Liver (tissue), 9 donors: ENCODE data around the gene DIS3L2. TPM values are rescaled to one million over a fixed set of nuclear protein-coding genes. Genes with fewer than 3 reads are reported as not detected.

ENCODE experiments used
- DNase-seq: peaks from one replicate; pipeline ENCODE4 v3.0.0-alpha.2; 2017; ENCODE audit warnings: low spot score
- H3K27ac ChIP-seq, 2 donors: one replicate each; pipeline ENCODE4 v1.7.0; 2013; ENCODE audit warnings: inconsistent platforms in 2 of 2, low read length in 2 of 2, control low read depth in 1 of 2, low read depth in 1 of 2, mild to moderate bottlenecking in 1 of 2
- H3K27me3 ChIP-seq, 4 donors: one replicate each; pipeline versions ENCODE4 v1.6.1 to v1.7.0; 2013; ENCODE audit warnings: low read length in 3 of 4, inconsistent platforms in 1 of 4, mild to moderate bottlenecking in 1 of 4, moderate library complexity in 1 of 4; ENCODE audit not compliant: control insufficient read depth in 4 of 4, insufficient read depth in 4 of 4
- H3K36me3 ChIP-seq, 4 donors: one replicate each; pipeline versions ENCODE4 v1.6.1 to v1.7.0; 2013; ENCODE audit warnings: low read length in 3 of 4, mild to moderate bottlenecking in 3 of 4, low read depth in 1 of 4, moderate library complexity in 1 of 4; ENCODE audit not compliant: control insufficient read depth in 4 of 4, insufficient read depth in 3 of 4
- H3K4me1 ChIP-seq, 4 donors: one replicate each; pipeline versions ENCODE4 v1.6.1 to v1.7.0; 2013; ENCODE audit warnings: low read length in 3 of 4, mild to moderate bottlenecking in 3 of 4, moderate library complexity in 1 of 4; ENCODE audit not compliant: control insufficient read depth in 4 of 4, insufficient read depth in 4 of 4
- H3K4me3 ChIP-seq, 3 donors: one replicate each; pipeline versions ENCODE4 v1.6.1 to v1.7.0; 2013; ENCODE audit warnings: low read length in 3 of 3, control low read depth in 1 of 3, low read depth in 1 of 3, mild to moderate bottlenecking in 1 of 3
- H3K9ac ChIP-seq, 2 donors: one replicate each; pipeline ENCODE4 v1.7.0; 2013; ENCODE audit warnings: low read length in 2 of 2, mild to moderate bottlenecking in 2 of 2, moderate library complexity in 2 of 2, control low read depth in 1 of 2, low read depth in 1 of 2
- H3K9me3 ChIP-seq, 4 donors: one replicate each; pipeline versions ENCODE4 v1.6.1 to v1.7.0; 2013; ENCODE audit warnings: low read length in 3 of 4; ENCODE audit not compliant: control insufficient read depth in 4 of 4
- EGR1 ChIP-seq, 2 donors: IDR thresholded peaks; 2 replicates each; pipeline ENCODE4 v1.6.1; 2016 to 2018; ENCODE audit warnings: antibody characterized with exemption in 2 of 2, low read depth in 2 of 2
- FOXA1 ChIP-seq: IDR thresholded peaks from 2 replicates; pipeline ENCODE4 v1.6.1; 2016; ENCODE audit warnings: antibody characterized with exemption
- FOXA2 ChIP-seq: IDR thresholded peaks from 2 replicates; pipeline ENCODE4 v1.6.1; 2016; ENCODE audit warnings: antibody characterized with exemption
- GABPA ChIP-seq, 2 donors: IDR thresholded peaks in 1 of 2; conservative IDR thresholded peaks in 1 of 2; 2 replicates each; pipeline ENCODE4 v1.6.1; 2016; ENCODE audit warnings: antibody characterized with exemption in 2 of 2, mild to moderate bottlenecking in 1 of 2, moderate library complexity in 1 of 2
- HNF4G ChIP-seq: IDR thresholded peaks from 2 replicates; pipeline ENCODE4 v1.6.1; 2016; ENCODE audit warnings: antibody characterized with exemption
- JUND ChIP-seq, 2 donors: IDR thresholded peaks; 2 replicates each; pipeline ENCODE4 v1.6.1; 2016; ENCODE audit warnings: antibody characterized with exemption in 2 of 2
- MAX ChIP-seq: IDR thresholded peaks from 2 replicates; pipeline ENCODE4 v1.6.1; 2016; ENCODE audit warnings: antibody characterized with exemption
- NR2F2 ChIP-seq: IDR thresholded peaks from 2 replicates; pipeline ENCODE4 v1.6.1; 2016; ENCODE audit warnings: antibody characterized with exemption
- RAD21 ChIP-seq, 2 donors: IDR thresholded peaks; 2 replicates each; pipeline ENCODE4 v1.6.1; 2016; ENCODE audit warnings: antibody characterized with exemption in 2 of 2, mild to moderate bottlenecking in 2 of 2
- REST ChIP-seq: IDR thresholded peaks from 2 replicates; pipeline ENCODE4 v1.6.1; 2016; ENCODE audit warnings: antibody characterized with exemption, mild to moderate bottlenecking
- RXRA ChIP-seq, 2 donors: IDR thresholded peaks; 2 replicates each; pipeline ENCODE4 v1.6.1; 2017 to 2018; ENCODE audit warnings: antibody characterized with exemption in 2 of 2, mild to moderate bottlenecking in 1 of 2
- SP1 ChIP-seq: IDR thresholded peaks from 2 replicates; pipeline ENCODE4 v1.6.1; 2018; ENCODE audit warnings: antibody characterized with exemption, mild to moderate bottlenecking
- TAF1 ChIP-seq: conservative IDR thresholded peaks from 2 replicates; pipeline ENCODE4 v1.6.1; 2016; ENCODE audit warnings: antibody characterized with exemption, mild to moderate bottlenecking
- YY1 ChIP-seq: IDR thresholded peaks from 2 replicates; pipeline ENCODE4 v1.6.1; 2016; ENCODE audit warnings: antibody characterized with exemption, mild to moderate bottlenecking
- WGBS: extraction: QIAGEN DNeasy Blood & Tissue Kit; methylation state at CpG from one replicate; pipeline ENCODE4 v1.1.7; 2013; 5-methylcytosine and 5-hydroxymethylcytosine counted together
- polyA plus RNA-seq, 2 donors: library from polyadenylated mRNA; stranded (reverse) in 1 of 2; unstranded in 1 of 2; fragments of 200-250 nt in 1 of 2; fragments of >200 nt in 1 of 2; fragmentation: Nextera tagmentation in 1 of 2; extraction: Ambion mirVana in 1 of 2; gene quantifications; one replicate each; pipeline versions ENCODE4 v1.2.1 to v1.2.3, GENCODE V29; 2013 to 2015
- total RNA-seq, 2 donors: library from RNA; depleted of rRNA; stranded (reverse); fragments of >200 nt; gene quantifications; one replicate each; pipeline ENCODE4 v1.2.3, GENCODE V29; 2014
- TF ChIP-seq, protein P1 (sequence below): IDR thresholded peaks from 2 replicates; pipeline ENCODE4 v1.6.1; 2016; ENCODE audit warnings: antibody characterized with exemption
- TF ChIP-seq, protein P2 (sequence below): IDR thresholded peaks from 2 replicates; pipeline ENCODE4 v1.6.1; 2016; ENCODE audit warnings: antibody characterized with exemption
- TF ChIP-seq, protein P3 (sequence below): fragments of 150-350 bp; IDR thresholded peaks from 2 replicates; pipeline ENCODE4 v1.5.1; 2017; ENCODE audit warnings: improper control_type of control experiment, low read depth, low read length; ENCODE audit not compliant: missing input control
- donor health status: healthy.
- donor health status: healthy.
- donor health status: healthy.
- donor health status: healthy.
- donor health status: healthy.

Gene DIS3L2
- total and polyA plus RNA-seq, 4 donors = 5.7 to 21.5 (median 8.8) TPM

- TF ChIP-seq RXRA (IDR thresholded peaks at IDR 0.05) (no peak), GABPA (IDR thresholded peaks at IDR 0.05 in 1 of 2, conservative IDR thresholded peaks at IDR 0.05 in 1 of 2) (no peak), REST (no peak), JUND (IDR thresholded peaks at IDR 0.05) (no peak), TAF1 (no peak), MAX (no peak), FOXA1 (no peak), RAD21 (IDR thresholded peaks at IDR 0.05) (no peak), HNF4G (no peak), NR2F2 (no peak), EGR1 (IDR thresholded peaks at IDR 0.05; ENCODE audit: low read depth in 2 of 2) (no peak), YY1 (no peak), FOXA2 (no peak), SP1 (no peak)
- TF ChIP-seq, protein P1, sequence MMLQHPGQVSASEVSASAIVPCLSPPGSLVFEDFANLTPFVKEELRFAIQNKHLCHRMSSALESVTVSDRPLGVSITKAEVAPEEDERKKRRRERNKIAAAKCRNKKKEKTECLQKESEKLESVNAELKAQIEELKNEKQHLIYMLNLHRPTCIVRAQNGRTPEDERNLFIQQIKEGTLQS = no peak
- TF ChIP-seq, protein P2, sequence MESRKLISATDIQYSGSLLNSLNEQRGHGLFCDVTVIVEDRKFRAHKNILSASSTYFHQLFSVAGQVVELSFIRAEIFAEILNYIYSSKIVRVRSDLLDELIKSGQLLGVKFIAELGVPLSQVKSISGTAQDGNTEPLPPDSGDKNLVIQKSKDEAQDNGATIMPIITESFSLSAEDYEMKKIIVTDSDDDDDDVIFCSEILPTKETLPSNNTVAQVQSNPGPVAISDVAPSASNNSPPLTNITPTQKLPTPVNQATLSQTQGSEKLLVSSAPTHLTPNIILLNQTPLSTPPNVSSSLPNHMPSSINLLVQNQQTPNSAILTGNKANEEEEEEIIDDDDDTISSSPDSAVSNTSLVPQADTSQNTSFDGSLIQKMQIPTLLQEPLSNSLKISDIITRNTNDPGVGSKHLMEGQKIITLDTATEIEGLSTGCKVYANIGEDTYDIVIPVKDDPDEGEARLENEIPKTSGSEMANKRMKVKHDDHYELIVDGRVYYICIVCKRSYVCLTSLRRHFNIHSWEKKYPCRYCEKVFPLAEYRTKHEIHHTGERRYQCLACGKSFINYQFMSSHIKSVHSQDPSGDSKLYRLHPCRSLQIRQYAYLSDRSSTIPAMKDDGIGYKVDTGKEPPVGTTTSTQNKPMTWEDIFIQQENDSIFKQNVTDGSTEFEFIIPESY = no peak
- no peaks in the 10 kb centered on the region for H3K36me3 ChIP-seq
- no peaks in the 10 kb centered on the region for H3K9me3 ChIP-seq
- 74% methylated on average over 11 of the region's 11 CpGs for WGBS
- DNase-seq = no peak
- H3K9ac ChIP-seq = no peak overlapping the region
- no peak overlapping the region for H3K27ac ChIP-seq
- H3K4me3 ChIP-seq = no peak overlapping the region
- peaks cover 0 to 8% (median under 1%) of the 10 kb centered on the region in 4 donors for H3K27me3 ChIP-seq
- H3K4me1 ChIP-seq = peaks cover 9 to 27% (median 19%) of the 10 kb centered on the region in 4 donors
Observed at GRCh38 chr2:231928901-231929725, 32.4 kb upstream of the DIS3L2 start.

DNA sequence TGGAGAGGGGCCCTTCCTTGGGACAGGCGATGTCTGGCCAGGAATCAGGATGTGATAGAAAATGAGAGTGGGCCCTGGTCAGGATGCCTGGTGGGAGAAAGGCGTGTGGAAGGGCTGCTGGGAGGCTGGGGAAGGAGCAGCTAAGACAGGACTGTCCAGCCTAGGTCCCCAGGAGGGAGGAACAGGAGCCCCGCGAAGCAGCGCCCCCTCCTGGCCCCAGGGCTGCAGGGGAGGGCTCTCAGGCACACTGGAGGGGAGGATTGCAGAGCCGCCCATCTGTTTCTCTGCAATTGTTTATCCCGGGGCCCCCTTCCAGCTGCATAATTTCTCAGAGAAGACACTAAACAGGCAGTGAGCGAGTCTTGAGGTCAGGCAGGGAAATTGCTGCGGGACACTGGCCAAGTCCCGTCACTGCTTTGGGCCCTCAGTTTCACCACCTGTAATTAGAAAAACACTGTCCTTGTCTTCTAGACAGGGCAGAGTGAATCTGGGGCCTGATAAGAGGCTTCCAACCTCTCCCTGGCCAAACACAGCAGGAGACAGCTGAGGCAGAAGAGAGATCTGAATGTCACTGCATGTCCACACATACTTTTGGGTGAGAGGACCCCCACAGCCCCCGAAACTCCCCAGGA is 31.4 kb upstream of the DIS3L2 start:
- H3K27me3 ChIP-seq = no peaks in the 10 kb centered on the region
- no peaks in the 10 kb centered on the region for H3K9me3 ChIP-seq
- no peaks in the 10 kb centered on the region for H3K36me3 ChIP-seq
- no peak overlapping the region for H3K4me3 ChIP-seq
- H3K27ac ChIP-seq = no peak overlapping the region
- WGBS = 46% methylated on average over 11 of the region's 11 CpGs
- no peak overlapping the region for H3K9ac ChIP-seq
- DNase-seq = no peak
- peaks cover 9 to 23% (median 19%) of the 10 kb centered on the region in 4 donors for H3K4me1 ChIP-seq
- no peak for TF ChIP-seq GABPA (IDR thresholded peaks at IDR 0.05 in 1 of 2, conservative IDR thresholded peaks at IDR 0.05 in 1 of 2)
- TF ChIP-seq, protein P3, sequence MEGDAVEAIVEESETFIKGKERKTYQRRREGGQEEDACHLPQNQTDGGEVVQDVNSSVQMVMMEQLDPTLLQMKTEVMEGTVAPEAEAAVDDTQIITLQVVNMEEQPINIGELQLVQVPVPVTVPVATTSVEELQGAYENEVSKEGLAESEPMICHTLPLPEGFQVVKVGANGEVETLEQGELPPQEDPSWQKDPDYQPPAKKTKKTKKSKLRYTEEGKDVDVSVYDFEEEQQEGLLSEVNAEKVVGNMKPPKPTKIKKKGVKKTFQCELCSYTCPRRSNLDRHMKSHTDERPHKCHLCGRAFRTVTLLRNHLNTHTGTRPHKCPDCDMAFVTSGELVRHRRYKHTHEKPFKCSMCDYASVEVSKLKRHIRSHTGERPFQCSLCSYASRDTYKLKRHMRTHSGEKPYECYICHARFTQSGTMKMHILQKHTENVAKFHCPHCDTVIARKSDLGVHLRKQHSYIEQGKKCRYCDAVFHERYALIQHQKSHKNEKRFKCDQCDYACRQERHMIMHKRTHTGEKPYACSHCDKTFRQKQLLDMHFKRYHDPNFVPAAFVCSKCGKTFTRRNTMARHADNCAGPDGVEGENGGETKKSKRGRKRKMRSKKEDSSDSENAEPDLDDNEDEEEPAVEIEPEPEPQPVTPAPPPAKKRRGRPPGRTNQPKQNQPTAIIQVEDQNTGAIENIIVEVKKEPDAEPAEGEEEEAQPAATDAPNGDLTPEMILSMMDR = peak; percentile 1
